ENCODE data around the gene RHBG. TPM values are rescaled to one million over a fixed set of nuclear protein-coding genes. Genes with fewer than 3 reads are reported as not detected.

The RHBG gene
- total and polyA plus RNA-seq, 2 experiments from 2014 or later = 1.2 to 1.6 TPM

GRCh38 chr1:156401041-156401574, 32.1 kb downstream of the RHBG start:
- Histone ChIP-seq H2AFZ (no peak overlapping the region), H4K20me1 (replicated peaks; ENCODE audit: insufficient read depth) (no peaks in the 10 kb centered on the region), H3K9me2 (ENCODE audit: insufficient read depth) (no peaks in the 10 kb centered on the region), H3K4me2 (peak overlapping the region; percentile 32; the same call in 1 of the 2 replicates), H3F3A (replicated peaks; ENCODE audit: low read depth) (peaks cover 4% of the 10 kb centered on the region; the same call in 1 of the 2 replicates), H3K4me1 (ENCODE audit: insufficient read depth) (peaks cover 33% of the 10 kb centered on the region), H3K36me3 (ENCODE audit: insufficient read depth) (no peaks in the 10 kb centered on the region), H3K4me3 (no peak overlapping the region), H3K27me3 (ENCODE audit: insufficient read depth) (no peaks in the 10 kb centered on the region), H3K27ac (ENCODE audit: low read depth) (no peak overlapping the region), H3K79me2 (replicated peaks; ENCODE audit: insufficient read depth) (no peaks in the 10 kb centered on the region)
- H3K27me3 Mint-ChIP-seq (ENCODE audit: insufficient read depth, low read depth, poor library complexity) = peaks cover 21% of the 10 kb centered on the region
- H3K4me1 Mint-ChIP-seq = peaks cover 32% of the 10 kb centered on the region
- DNase-seq (ENCODE audit: low spot score) (no peak), ATAC-seq (no peak; the same call in 2 of the 3 replicates)
- no peak overlapping the region for H3K27ac Mint-ChIP-seq
- H3K36me3 Mint-ChIP-seq (ENCODE audit: low read depth) = peaks cover 7% of the 10 kb centered on the region; the same call in 2 of the 3 replicates
- H3K9me3 Mint-ChIP-seq = peaks cover 3% of the 10 kb centered on the region; the same call in 2 of the 3 replicates
- TF ChIP-seq, protein P1, sequence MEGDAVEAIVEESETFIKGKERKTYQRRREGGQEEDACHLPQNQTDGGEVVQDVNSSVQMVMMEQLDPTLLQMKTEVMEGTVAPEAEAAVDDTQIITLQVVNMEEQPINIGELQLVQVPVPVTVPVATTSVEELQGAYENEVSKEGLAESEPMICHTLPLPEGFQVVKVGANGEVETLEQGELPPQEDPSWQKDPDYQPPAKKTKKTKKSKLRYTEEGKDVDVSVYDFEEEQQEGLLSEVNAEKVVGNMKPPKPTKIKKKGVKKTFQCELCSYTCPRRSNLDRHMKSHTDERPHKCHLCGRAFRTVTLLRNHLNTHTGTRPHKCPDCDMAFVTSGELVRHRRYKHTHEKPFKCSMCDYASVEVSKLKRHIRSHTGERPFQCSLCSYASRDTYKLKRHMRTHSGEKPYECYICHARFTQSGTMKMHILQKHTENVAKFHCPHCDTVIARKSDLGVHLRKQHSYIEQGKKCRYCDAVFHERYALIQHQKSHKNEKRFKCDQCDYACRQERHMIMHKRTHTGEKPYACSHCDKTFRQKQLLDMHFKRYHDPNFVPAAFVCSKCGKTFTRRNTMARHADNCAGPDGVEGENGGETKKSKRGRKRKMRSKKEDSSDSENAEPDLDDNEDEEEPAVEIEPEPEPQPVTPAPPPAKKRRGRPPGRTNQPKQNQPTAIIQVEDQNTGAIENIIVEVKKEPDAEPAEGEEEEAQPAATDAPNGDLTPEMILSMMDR (conservative IDR thresholded peaks at IDR 0.05; ENCODE audit: low read depth in 2 of 2) = no peak
- no peak for TF ChIP-seq ZNF114 (CRISPR knock-in tag; IDR thresholded peaks at IDR 0.05)
- no peak for TF ChIP-seq JUNB (IDR thresholded peaks at IDR 0.05; ENCODE audit: unreplicated experiment)
- TF ChIP-seq REST (IDR thresholded peaks at IDR 0.05; ENCODE audit: unreplicated experiment) = no peak
- TF ChIP-seq, protein P2, sequence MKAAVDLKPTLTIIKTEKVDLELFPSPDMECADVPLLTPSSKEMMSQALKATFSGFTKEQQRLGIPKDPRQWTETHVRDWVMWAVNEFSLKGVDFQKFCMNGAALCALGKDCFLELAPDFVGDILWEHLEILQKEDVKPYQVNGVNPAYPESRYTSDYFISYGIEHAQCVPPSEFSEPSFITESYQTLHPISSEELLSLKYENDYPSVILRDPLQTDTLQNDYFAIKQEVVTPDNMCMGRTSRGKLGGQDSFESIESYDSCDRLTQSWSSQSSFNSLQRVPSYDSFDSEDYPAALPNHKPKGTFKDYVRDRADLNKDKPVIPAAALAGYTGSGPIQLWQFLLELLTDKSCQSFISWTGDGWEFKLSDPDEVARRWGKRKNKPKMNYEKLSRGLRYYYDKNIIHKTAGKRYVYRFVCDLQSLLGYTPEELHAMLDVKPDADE (IDR thresholded peaks at IDR 0.05) = no peak
- TF ChIP-seq CREB1 (CRISPR knock-in tag; IDR thresholded peaks at IDR 0.05; ENCODE audit: low read depth) = no peak
- TF ChIP-seq EZH2phosphoT487 (IDR thresholded peaks at IDR 0.05; ENCODE audit: unreplicated experiment) = no peak
- no peak for TF ChIP-seq POLR2AphosphoS5 (IDR thresholded peaks at IDR 0.05; ENCODE audit: low read depth)
- peak overlapping the region; percentile 4; the same call in 1 of the 3 replicates for H3K4me3 Mint-ChIP-seq

All from GM23338 (cell line).